HepG2 (cell line): Measurements from ENCODE around the gene ADCY5. TPM values are rescaled to one million over a fixed set of nuclear protein-coding genes. Genes with fewer than 3 reads are reported as not detected.

Experiments
- AKAP8 ChIP-seq: sonication (generic); formaldehyde crosslinking; IDR thresholded peaks from 2 replicates; pipeline ENCODE4 v1.5.1; 2020; ENCODE audit warnings: mild to moderate bottlenecking, missing genetic modification reagents
- HNRNPUL1 ChIP-seq: fragments of 200-400 bp; formaldehyde crosslinking; IDR thresholded peaks from 2 replicates; pipeline ENCODE4 v1.6.1; 2017; ENCODE audit warnings: low read depth, mild to moderate bottlenecking, low read length, moderate library complexity
- HOXA3 ChIP-seq: sonication (generic); formaldehyde crosslinking; IDR thresholded peaks from 2 replicates; pipeline ENCODE4 v1.5.0; 2020; ENCODE audit warnings: missing genetic modification reagents
- NCOA5 ChIP-seq: sonication (generic); formaldehyde crosslinking; IDR thresholded peaks from 2 replicates; pipeline ENCODE4 v1.4.0; 2020; ENCODE audit warnings: missing genetic modification reagents
- SP5 ChIP-seq: IDR thresholded peaks from 2 replicates; pipeline ENCODE4 v1.6.1; 2016; ENCODE audit warnings: low read depth, borderline replicate concordance
- ZNF280B ChIP-seq: sonication (generic); formaldehyde crosslinking; IDR thresholded peaks from 2 replicates; pipeline ENCODE4 v1.5.0; 2020; ENCODE audit warnings: missing genetic modification reagents, mild to moderate bottlenecking, borderline replicate concordance
- ZNF512B ChIP-seq: sonication (generic); formaldehyde crosslinking; IDR thresholded peaks from 2 replicates; pipeline ENCODE4 v1.5.1; 2020; ENCODE audit warnings: missing genetic modification reagents, mild to moderate bottlenecking, borderline replicate concordance
- ZNF547 ChIP-seq: sonication (generic); formaldehyde crosslinking; IDR thresholded peaks from 2 replicates; pipeline ENCODE4 v1.5.1; 2020; ENCODE audit warnings: mild to moderate bottlenecking, missing genetic modification reagents
- ZNF780A ChIP-seq: sonication (generic); formaldehyde crosslinking; IDR thresholded peaks from 2 replicates; pipeline ENCODE4 v1.8.0; 2022; ENCODE audit warnings: mild to moderate bottlenecking, missing genetic modification reagents, moderate library complexity
- polyA plus RNA-seq, 8 experiments: library from polyadenylated mRNA; depleted of rRNA in 3 of 8; stranded (reverse) in 7 of 8; unstranded in 1 of 8; fragments of >200 nt; fragmentation: Illumina TruSeq in 4 of 8; extraction: Trizol in 4 of 8; gene quantifications; 2 replicates each; pipeline versions ENCODE4 v1.2.1 to v1.2.3, GENCODE V29; 2011 to 2016; ENCODE audit warnings: low read depth in 4 of 8, missing spikeins in 1 of 8, mixed read lengths in 1 of 8; ENCODE audit not compliant: insufficient read depth in 1 of 8
- total RNA-seq, 5 experiments: library from RNA; depleted of rRNA; stranded (reverse); fragments of >200 nt; fragmentation: Illumina TruSeq; extraction: Trizol; gene quantifications; 2 replicates each; pipeline ENCODE4 v1.2.3, GENCODE V29; 2016; ENCODE audit warnings: low read depth in 1 of 5
- TF ChIP-seq, protein P1 (sequence below): sonication (generic); formaldehyde crosslinking; IDR thresholded peaks from 2 replicates; pipeline ENCODE4 v1.4.0; 2020; ENCODE audit warnings: mild to moderate bottlenecking, low read depth, missing genetic modification reagents
- TF ChIP-seq, protein P2 (sequence below): sonication (generic); formaldehyde crosslinking; IDR thresholded peaks from 2 replicates; pipeline ENCODE4 v1.8.0; 2022; ENCODE audit warnings: mild to moderate bottlenecking, missing genetic modification reagents, moderate library complexity
- TF ChIP-seq, protein P3 (sequence below): sonication (generic); formaldehyde crosslinking; IDR thresholded peaks from 2 replicates; pipeline ENCODE4 v1.4.0; 2020; ENCODE audit warnings: missing genetic modification reagents

Gene ADCY5
- total and polyA plus RNA-seq, 2 of the 13 experiments (the other 11 are each of a cell fraction or from before 2014, with no cell fraction given) = not detected

DNA sequence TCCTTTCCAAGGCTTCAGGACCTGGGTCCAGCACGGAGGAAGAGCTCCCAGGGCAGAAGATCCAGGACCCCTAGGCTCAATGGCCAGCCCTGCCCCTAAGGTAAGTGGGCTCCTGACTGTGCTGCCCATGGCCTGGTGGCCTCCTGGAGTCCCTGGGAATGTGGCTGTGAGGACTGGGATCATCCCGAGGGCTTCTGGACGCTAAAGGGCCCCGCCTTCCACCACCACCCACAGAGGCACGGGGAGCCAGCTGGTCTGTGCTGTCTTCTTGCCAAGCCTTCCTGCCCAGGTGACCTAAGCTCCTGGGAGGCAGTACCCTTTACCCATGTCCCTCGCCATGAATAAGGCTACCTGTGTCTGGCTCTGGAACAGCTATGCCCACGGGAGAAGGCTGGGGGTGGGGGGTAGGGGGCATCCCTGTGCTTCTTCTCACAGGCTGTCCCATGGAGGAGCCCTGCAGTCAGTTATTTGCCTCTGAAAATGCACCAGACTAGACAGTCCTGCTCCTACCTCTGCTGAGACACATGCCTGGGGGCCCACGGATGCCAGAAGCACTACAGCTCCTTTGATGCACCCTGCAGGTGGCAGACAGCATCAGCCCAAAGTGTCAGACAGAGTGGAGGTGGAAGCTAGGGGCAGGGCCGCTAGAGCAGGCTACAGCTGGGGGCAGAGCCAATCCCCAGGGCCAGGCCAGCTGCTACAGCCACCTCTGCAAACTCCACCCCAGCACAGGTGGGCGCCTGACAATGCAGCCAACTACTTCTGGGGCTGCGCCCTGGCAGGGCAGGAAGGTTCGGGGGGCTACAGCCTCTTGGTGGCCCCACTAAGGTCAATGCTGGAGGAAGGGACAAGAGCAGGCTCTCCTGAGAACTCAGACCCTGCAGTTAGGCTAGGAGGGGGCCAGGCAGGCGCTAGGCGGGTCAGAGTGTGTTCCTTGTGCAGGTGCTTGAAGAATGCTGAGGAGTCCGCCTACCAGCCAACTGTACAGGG is 156.3 kb downstream of the ADCY5 start (continued):
- TF ChIP-seq ZNF280B (CRISPR knock-in tag) (no peak), HNRNPUL1 (no peak), ZNF512B (CRISPR knock-in tag) (no peak), HOXA3 (CRISPR knock-in tag) (no peak), ZNF547 (CRISPR knock-in tag) (no peak), NCOA5 (CRISPR knock-in tag) (no peak), SP5 (CRISPR knock-in tag) (no peak), ZNF780A (no peak), AKAP8 (CRISPR knock-in tag) (no peak)
- TF ChIP-seq, protein P1, sequence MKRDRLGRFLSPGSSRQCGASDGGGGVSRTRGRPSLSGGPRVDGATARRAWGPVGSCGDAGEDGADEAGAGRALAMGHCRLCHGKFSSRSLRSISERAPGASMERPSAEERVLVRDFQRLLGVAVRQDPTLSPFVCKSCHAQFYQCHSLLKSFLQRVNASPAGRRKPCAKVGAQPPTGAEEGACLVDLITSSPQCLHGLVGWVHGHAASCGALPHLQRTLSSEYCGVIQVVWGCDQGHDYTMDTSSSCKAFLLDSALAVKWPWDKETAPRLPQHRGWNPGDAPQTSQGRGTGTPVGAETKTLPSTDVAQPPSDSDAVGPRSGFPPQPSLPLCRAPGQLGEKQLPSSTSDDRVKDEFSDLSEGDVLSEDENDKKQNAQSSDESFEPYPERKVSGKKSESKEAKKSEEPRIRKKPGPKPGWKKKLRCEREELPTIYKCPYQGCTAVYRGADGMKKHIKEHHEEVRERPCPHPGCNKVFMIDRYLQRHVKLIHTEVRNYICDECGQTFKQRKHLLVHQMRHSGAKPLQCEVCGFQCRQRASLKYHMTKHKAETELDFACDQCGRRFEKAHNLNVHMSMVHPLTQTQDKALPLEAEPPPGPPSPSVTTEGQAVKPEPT (CRISPR knock-in tag) = no peak
- TF ChIP-seq, protein P2, sequence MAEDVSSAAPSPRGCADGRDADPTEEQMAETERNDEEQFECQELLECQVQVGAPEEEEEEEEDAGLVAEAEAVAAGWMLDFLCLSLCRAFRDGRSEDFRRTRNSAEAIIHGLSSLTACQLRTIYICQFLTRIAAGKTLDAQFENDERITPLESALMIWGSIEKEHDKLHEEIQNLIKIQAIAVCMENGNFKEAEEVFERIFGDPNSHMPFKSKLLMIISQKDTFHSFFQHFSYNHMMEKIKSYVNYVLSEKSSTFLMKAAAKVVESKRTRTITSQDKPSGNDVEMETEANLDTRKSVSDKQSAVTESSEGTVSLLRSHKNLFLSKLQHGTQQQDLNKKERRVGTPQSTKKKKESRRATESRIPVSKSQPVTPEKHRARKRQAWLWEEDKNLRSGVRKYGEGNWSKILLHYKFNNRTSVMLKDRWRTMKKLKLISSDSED (CRISPR knock-in tag) = no peak
- TF ChIP-seq, protein P3, sequence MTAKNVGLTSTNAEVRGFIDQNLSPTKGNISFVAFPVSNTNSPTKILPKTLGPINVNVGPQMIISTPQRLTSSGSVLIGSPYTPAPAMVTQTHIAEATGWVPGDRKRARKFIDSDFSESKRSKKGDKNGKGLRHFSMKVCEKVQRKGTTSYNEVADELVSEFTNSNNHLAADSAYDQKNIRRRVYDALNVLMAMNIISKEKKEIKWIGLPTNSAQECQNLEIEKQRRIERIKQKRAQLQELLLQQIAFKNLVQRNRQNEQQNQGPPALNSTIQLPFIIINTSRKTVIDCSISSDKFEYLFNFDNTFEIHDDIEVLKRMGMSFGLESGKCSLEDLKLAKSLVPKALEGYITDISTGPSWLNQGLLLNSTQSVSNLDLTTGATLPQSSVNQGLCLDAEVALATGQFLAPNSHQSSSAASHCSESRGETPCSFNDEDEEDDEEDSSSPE (CRISPR knock-in tag) = no peak
